Putamen (tissue), 1 donor: ENCODE data around the gene CENPP.
"Not testable (repeated sequence)": the region's sequence is repeated elsewhere in the genome, so short reads cannot be mapped to it uniquely, and the experiment has no call there.

Experiments used
- DNase-seq: peaks from one replicate; pipeline ENCODE4 v3.0.0-alpha.2; 2016; ENCODE audit warnings: low spot score

Gene CENPP

GRCh38 chr9:92538541-92538940 lies 212.8 kb downstream of the CENPP start:
- DNase-seq: no peak

GRCh38 chr9:92543972-92544371 lies 218.2 kb downstream of the CENPP start:
- no peak for DNase-seq

- DNase-seq: no peak
Observed at GRCh38 chr9:92545002-92545510, 219.3 kb downstream of the CENPP start.

GRCh38 chr9:92547356-92547755 lies 221.6 kb downstream of the CENPP start:
- DNase-seq: no peak

GRCh38 chr9:92550765-92551164 lies 225.0 kb downstream of the CENPP start:
- no peak for DNase-seq

GRCh38 chr9:92558612-92559374 lies 233.0 kb downstream of the CENPP start:
- DNase-seq: no peak

- no peak for DNase-seq
Observed at GRCh38 chr9:92561374-92562330, 235.9 kb downstream of the CENPP start.

GRCh38 chr9:92562461-92562967 lies 236.8 kb downstream of the CENPP start:
- no peak for DNase-seq

- no peak for DNase-seq
Observed at GRCh38 chr9:92563116-92564100, 237.7 kb downstream of the CENPP start.

- DNase-seq: no peak
Observed at GRCh38 chr9:92564504-92564903, 238.8 kb downstream of the CENPP start.

- no peak for DNase-seq
Observed at GRCh38 chr9:92564982-92565381, 239.2 kb downstream of the CENPP start.

GRCh38 chr9:92571871-92572270 lies 246.1 kb downstream of the CENPP start:
- DNase-seq: not testable (repeated sequence)

- DNase-seq: not testable (repeated sequence)
Observed at GRCh38 chr9:92573612-92574011, 247.9 kb downstream of the CENPP start.

GRCh38 chr9:92576175-92576574 lies 250.4 kb downstream of the CENPP start:
- DNase-seq: no peak

- DNase-seq: no peak
Observed at GRCh38 chr9:92589923-92590322, 264.2 kb downstream of the CENPP start.

GRCh38 chr9:92590377-92590776 lies 264.6 kb downstream of the CENPP start:
- no peak for DNase-seq

- DNase-seq: no peak
Observed at GRCh38 chr9:92592537-92592936, 266.8 kb downstream of the CENPP start.

- DNase-seq: no peak
Observed at GRCh38 chr9:92592946-92593861, 267.5 kb downstream of the CENPP start.

GRCh38 chr9:92595075-92595474 lies 269.3 kb downstream of the CENPP start:
- DNase-seq: not testable (repeated sequence)

GRCh38 chr9:92595930-92596329 lies 270.2 kb downstream of the CENPP start:
- no peak for DNase-seq
